GM19438 (cell line): ENCODE data around the gene CACNA2D1.

Experiments
- ATAC-seq: cut with Tn5 transposase; IDR thresholded peaks from one replicate; pipeline ENCODE4 v1.9.1; 2021; ENCODE audit warnings: low read depth; ENCODE audit not compliant: unreplicated experiment

CACNA2D1 gene

DNA sequence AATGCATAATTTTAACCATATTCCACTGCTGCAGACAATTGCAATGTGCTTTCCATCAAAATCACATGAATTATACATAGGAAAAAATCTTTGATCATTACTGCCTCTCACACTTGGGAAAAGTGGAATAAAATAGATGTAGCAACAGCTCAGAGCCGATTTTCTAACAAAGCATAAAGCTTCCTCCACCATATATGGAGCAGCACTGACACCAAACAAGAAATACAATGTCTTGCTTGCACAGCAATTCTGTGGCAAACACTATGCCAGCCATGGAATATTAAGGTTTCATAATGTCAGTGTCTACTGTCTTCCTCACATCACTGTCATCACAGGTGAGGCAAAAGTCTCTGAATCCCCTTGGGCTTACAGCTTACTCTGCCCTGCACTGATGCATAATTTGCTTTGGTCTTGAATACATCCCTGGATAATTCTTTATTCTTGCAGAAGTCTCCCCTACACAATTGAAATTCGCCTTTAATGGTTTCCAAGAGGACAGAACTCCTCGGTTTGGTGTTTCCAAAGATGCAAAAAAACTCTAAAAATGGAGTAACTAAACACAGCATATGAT lies 198.5 kb downstream of the CACNA2D1 start:
- ATAC-seq = no peak

DNA sequence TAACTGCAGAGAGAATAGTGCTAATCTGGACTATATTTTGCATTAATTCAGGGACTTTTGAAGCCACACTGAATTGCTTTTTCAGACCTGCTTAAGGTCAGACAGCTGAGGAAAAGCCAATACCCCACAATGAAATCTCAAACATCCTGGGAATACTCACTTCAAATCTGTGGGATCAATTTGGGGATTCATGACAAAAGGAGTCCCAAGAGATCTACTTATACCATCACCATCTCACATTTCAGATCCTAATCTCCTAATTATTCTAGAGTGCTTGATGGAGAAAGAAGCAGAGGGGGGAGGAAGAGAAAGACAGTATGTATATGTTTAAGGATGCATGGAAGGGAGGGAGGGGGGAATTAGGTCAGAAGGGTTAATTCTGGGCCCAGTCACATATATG lies 202.2 kb downstream of the CACNA2D1 start:
- ATAC-seq = no peak

DNA sequence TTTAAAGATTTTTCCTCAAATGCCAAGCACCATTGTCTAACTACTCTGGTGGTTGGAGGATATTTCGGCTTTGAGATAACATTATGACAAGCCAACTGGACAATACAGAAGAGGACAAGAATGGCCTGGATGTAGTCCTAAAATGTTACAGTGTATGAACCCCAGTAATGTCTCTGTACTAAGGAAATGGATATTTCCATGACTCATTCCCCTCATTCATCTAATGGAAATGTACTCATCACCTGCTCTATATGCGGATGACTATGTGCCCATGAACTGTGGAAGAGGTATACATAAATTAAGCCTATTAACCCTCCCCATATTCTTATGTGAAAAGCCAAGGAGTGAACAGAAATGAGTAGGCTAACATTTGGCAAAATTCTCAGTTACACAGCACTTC lies 207.9 kb downstream of the CACNA2D1 start:
- ATAC-seq = no peak

DNA sequence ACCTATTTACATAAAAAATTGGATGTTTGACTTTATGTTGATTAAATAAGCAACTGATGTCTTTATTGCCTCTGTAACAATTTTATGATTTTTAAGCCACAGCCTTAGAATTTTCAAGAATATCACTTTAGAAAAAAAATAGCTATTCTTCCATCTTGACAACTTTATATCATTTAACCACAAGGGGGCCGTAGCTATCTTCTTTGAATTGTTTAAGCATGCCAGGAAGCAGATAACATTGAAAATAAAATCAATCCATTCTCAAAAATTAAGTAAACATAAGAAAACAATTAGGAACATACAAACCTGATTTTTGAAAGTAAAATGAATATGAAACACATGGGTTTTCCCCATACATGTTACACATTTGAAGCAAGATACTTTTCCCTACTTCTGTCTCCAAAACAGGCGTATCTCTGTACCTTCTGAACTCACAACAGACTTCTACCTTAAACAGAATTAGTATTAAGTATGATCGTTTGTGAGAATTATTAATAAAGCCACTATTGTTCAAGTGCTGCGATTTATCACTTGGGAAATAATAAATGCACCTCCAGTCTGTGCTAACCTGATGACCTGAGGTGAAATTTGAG lies 209.0 kb downstream of the CACNA2D1 start:
- ATAC-seq = no peak

DNA sequence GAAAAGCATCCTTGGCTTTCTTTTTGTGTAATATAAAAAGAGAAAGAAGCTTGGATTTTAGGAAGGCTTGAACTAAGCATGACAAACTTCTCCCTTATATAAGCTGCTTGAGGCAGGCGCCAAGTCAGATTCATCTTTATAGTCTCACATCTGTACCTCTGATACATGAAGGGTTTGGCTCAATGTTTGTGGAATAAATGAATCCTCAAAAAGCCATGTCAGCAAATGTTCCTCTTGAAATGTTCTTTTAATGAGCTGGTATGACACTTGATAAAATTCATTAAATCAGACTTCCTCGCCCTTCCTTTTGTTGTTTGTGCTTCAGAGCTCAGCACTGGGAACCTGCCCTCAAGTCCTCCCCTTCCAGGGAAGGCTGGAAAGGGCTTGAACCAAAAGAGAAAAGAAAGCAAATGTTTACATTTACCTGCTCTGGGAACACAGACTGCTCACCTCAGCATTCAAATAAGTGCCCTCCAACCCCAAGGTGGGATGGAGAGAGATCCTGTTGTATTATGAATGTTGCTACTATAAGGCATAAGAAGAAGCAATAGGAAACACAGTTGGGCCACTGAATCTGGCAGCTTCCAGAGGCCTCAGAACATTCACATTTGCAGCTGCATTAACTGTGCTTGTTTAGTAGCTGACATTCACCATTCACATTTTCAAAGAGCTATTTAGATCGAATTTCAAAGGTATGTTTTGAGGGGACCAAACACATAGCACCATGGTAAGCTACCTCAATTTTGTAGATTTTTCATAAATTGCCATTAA lies 212.6 kb downstream of the CACNA2D1 start:
- no peak for ATAC-seq

DNA sequence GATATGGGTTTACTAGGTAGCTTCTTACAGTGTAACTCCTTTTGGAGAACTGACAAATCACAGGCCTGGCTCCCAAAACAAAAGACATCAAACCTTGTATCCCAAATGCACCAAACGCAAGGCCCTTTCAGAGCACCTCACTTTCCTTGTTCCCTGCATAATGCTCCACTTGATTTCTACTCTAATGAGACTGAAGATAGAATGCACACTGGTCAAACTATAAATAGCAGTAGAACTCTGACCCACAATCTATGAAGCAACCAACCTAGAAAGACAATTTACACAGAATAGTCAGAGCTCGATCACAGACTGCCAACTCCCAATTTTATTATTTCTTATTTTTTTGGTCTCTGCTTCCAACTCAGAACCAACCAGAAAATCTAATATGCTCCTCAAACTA lies 214.4 kb downstream of the CACNA2D1 start:
- no peak for ATAC-seq

DNA sequence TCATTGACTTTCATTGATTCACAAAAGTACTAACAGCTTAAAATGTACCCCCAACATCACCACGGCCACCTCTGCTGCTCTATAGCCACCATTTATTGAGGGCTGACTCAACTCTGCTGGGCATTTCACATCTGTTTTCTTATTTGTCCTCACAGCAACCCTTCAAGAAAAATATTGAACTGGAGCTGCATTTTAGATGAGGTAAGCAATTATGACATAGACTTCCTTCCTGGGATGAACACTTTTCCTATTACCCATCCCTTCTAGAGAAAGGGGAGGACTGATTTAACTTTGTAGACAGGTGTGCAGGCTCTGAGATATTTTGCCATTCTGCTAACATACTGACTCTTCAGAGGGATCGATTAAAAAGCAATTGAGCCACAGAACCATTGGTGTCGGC lies 217.4 kb downstream of the CACNA2D1 start:
- no peak for ATAC-seq

DNA sequence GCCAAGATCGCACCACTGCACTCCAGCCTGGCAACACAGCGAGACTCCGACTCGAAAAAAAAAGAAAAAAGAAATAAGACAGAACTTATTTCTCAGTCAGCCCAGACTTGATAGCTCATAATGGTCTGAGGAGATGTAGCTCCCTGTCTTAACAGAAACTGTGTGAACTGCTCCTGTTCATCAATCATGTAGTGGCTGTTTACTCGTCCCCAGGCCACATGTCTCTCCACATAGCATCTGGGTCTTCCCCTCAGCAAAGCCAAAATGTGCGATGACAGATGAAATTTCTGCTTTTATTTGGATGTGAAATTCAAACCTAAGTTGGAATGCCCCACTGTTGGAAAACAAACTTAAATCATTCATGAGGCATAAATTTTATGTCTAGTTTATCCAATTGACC lies 219.0 kb downstream of the CACNA2D1 start:
- no peak for ATAC-seq

DNA sequence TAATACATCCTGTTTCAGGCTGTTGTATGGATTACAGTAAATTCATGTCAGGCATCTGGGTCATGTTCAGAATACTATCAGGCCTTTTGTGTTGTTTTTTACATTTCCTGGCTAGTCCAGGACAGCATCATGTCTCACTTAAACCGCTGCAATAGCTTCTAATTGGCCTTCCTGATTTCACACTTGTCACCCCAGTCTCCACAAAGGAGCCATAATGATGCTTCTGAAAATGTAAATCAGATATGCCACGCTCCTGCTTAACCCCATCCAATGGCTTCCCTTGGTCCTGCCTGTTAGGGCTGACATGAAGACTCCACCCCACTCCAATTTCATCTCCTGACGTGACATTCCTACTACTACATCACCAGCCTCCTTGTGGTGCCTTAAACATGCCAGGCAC lies 220.0 kb downstream of the CACNA2D1 start:
- no peak for ATAC-seq

DNA sequence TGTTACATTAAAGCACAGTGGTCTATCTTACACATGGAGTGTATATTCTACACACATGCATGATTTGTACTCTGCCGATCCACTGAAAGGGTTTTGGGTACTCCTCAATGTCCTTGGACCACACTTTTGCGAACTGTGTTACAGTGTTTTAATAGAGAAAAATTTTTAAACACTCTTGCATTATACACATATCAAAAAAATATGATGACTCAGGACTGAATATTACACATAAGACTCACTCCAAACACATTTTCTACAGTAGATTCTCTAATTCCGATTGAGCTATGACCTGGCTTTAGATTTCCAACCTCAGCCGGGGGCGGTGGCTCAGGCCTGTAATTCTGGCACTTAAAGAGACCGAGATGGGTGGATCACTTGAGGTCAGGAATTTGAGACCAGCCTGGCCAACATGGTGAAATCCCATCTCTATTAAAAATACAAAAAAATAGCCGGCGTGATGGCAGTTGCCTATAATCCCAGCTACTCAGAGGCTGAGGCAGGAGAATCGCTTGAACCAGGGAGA lies 222.4 kb downstream of the CACNA2D1 start:
- no peak for ATAC-seq

DNA sequence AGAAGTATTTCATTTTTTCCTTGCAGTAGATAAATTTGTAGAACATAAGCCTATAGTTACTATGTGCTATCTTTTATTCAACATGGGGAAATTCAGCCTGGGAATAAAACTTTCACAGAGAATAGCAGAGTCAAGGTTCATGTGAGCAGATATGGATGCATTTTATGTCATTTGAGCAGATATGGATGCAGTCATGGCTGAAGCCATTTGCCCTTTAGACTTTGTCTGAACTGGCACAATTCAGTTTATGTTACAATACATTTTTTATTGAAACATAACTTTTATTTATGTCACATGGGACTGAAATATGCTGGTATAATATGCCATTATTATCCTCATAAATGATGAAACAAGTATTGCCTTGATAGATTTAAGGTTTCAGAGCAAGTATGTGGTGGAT lies 231.1 kb downstream of the CACNA2D1 start:
- ATAC-seq = no peak

DNA sequence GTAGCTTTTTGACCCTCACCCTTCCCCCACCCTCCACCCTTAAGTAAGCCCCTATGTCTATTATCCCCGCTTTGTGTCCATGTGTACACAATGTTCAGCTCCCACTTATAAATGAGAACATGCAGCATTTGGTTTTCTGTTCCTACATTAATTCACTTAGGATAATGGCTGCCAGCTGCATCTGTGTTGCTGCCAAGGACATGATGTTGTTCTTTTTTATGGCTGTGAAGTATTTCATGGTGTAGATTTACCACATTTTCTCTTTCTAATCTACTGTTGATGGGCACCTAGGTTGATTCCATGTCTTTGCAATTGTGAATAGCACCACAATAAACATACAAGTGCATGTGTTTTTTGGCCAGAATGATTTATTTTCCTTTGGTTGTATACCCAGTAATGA lies 232.2 kb downstream of the CACNA2D1 start:
- ATAC-seq = no peak

DNA sequence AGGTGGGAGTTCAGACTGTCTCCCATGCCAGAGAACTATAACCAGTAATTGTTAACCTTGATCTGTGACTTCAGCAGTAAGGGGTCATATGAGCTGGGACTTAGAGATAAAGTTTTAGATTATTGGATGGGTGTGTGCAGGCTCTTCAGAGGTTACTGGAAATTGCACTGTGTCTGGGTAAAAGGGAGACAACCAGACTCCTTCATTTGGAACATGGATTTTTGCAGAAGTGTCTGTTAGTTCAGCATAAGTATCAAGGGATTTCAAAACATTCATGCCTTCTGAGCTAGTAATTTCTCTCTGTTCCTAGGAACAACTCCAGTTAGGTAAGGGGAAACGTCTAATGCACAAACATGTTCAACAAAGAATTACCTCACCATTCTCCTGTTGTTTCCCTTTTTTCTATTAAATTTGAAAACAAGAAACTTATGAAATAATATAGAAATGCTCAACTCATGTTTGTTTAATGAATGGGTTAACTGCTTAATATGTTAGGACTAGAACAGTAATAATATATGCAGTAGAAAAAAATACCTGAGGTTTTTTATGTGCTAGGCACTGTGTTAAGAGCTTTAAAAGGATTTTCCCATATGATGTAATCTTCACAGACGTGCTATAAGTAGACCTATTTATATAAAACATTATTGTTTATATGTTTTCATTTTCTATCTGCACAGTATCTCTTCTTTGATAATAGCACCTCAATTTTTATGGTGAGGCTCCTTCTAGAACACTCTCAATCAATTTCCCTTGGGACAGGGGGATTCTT lies 233.0 kb downstream of the CACNA2D1 start:
- ATAC-seq = no peak

DNA sequence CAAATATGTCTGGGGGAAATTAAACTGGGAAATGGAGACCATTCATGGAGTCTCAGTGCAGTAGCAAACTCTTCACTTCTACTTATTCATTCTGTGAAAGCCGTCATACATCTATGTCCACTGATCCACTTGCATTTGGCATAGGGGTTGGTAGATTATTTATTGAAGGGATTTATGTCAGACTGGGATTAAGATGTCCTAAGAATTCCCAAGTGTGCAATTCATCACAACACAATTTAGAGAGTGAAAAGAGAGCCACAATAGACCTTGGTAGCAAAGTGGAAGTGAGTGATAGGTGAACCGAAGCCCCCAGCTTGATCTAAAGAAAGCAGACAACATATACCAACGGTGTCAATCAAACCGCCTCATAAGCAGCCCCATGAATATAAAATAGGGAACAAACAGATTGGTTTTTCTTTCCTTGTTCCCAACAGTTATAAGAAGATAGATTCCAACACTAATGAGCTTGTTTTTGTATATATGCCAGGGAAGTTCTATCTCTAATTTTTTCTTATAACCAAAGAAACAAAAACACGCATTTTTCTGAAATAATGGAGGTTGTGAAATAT lies 234.3 kb downstream of the CACNA2D1 start:
- no peak for ATAC-seq

DNA sequence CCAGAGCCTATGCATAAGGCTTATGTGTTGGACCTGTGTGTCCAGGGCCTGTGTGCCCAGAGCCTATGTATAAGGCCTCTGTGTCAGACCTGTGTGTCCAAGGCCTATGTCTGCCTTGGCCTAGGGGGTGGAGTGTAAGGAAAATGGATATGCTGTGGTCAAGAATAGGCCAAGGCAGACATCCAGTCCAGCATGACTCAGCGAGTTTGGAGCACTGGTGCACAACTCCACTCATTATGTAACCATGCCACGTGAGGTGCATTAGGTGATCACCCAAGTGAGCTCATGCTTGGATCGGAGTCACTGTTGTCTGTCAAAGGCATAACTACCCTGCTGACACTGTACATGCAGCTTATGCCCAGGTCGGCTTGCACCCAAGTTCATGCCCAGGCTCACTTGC lies 238.9 kb downstream of the CACNA2D1 start:
- no peak for ATAC-seq

DNA sequence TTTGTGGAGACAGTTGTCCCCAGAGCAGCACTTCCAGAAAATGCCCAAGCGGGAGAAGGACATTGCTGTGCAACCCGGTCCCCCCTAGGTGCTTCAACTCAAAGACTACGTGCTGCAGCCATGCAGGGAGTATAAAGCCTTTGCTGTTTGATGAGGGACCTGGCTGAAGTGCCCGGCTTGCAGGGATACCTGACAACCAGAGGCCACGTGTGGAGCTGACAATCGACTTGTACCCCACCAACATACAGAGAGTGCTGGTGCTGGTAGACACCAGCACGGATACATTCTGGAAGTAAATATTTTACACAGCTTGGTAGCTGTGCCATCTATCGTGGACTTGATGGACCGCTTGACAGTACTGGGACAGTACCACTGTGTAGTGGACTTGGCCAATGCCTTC lies 240.6 kb downstream of the CACNA2D1 start:
- no peak for ATAC-seq

DNA sequence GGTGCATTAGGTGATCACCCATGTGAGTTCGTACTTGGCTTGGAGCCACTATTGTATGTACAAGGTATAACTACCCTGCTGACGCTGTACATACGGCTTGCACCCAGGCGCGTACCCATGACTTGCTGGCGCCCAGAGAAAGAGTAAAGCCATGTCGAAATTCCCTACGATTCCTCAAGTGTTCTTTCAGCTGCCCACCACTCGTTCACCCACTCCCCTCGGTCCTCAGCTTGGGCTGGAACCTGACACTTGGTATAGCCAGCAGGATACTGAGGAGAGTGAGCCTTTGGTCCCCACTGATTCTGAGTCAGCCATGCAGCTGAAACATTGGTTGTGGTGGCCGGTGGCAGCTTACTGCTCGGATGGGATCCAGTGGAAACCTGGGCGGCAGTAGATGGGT lies 241.5 kb downstream of the CACNA2D1 start:
- ATAC-seq = no peak

DNA sequence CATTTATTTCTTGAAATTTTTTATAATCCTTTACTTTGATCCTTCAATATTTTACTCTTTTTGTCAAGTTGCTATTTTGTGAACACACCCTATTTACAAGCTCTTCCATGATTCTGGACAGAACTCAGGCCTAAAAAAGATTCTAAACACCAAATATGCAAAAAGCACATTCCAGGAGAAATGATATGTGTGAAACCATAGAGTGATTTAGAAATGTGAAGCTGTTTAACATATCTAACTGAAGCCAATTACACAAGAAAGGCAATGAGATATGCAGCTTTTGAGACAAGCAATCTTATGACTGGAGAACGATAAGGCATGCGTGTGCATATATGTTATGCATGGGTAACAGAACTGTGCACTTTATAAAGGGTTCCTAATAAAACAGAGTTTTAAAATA lies 243.0 kb downstream of the CACNA2D1 start:
- ATAC-seq = no peak

DNA sequence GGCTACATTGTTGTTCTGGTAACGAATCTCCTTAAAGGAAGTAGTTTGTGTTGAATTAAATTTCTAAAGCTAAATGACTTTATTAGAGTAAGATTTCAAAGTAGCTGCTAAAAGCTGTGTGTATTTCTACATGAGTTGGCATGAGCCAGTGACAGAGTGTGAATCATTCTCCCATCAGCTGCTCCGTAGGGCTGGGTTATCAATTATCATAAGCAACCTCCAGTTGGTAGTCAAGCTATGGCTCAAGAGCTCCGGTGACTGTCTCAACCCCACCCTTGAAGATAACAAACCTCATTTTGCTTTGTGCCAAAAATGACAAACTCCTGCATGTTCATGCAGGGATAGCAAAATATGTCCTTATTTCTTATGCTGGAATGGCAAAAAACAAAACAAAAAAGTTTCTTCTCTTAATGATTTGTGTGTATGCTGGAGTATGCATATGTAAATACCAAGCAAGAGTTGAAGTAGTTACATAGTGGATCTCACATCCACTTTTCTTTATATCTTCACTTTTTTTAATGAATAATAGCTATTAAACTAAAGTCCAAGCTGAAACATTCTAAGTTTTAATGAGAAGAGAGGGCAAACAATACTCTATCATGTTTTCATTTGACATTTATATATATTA lies 249.4 kb downstream of the CACNA2D1 start:
- no peak for ATAC-seq

DNA sequence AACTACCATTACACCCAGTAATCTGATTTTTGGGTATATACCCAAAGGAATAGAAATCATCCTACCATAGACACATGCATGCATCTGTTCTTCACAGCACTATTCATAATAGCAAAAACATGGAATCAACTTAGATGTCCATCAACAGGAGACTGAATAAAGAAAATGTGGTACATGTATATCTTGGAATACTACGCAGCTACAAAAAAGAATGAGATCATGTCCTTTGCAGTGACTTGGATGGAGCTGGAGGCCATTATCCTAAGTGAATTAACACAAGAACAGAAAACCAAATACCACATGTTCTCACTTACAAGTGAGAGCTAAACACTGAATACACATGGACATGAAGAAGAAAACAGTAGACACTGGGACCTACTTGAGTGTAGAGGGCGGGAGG lies 254.9 kb downstream of the CACNA2D1 start:
- no peak for ATAC-seq
